Hypothalamus (tissue), 51 donors: Measurements from ENCODE around the gene RASAL2.
"Not testable (repeated sequence)": the region's sequence is repeated elsewhere in the genome, so short reads cannot be mapped to it uniquely, and the experiment has no call there.

ENCODE experiments used
- DNase-seq, 51 donors: peaks; one replicate each; lab custom pipeline; 2025; lab: John Stamatoyannopoulos, UW

The RASAL2 gene

DNA sequence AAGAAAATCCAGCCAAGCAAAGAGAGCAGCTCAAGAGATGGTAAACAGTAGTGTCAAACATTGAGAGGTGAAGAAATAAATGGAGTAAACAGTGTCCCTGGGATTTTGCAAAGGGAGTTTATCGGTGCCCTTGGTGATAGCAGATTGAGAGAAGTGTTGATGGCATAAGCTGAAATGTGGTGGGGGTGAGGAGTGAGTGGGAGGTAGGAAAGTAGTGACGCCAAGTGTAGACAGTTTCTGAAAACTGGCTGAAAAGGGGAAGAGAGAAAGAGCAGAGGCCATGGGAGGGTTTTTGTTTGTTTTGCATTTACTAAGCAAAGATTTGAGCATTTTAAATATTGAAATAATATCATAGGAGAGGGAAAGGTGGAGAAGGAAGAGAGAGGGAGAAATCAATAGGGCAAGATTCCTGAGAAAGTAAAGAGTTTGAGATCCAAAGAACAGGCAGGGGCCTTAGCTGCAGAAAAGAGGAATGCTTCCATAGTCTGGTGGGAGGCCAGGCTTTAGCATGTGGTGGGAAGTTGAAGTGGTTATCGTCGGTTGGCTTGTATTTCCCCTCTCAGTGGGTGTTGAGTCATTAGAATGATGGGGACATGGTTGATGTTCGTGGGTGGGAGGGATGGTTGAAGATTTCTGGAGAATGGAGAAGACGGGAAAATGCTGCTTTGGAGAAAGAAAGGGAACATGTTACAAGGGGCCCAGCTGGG lies 26.8 kb upstream of the RASAL2 start:
- no peak for DNase-seq

DNA sequence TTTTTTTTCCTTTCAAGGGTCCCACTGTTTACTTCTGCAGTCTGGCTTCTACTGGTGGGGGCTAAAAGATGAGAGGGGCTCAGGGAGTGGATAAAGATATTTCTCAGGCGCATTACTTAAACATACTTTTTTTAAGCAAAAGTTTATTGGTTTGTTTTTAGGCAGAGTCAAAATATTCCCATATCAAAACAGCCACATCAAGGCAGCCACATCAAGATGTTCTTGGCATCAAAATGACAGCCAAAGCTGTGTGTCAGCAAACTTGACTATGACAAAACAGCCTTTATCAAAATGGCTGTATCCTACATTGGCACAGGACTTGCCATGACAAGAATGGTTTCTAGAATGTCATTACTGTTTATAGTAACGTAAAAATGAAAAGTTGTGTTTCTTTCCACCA lies 22.1 kb upstream of the RASAL2 start:
- no peak for DNase-seq

- no peak for DNase-seq
Measured at GRCh38 chr1:178072326-178072725, 21.6 kb upstream of the RASAL2 start.

DNA sequence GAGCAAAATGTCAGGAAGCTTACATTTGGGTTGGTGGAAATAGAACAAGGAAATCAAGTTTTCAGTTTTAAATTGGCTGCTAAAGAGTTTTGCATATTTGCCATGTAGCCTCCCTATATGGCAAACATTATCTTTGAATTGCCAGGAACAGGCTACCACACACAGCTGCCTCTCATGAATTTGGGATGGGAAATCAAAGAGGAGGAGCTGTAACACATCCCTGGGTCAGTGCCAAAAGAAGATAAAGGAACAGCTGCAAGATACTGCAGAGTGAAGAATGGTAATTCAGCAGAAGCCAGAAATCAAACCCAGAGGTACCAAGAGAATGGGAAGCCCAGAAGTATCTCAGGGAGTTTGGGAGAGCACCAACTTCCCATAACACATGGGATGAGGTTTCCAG lies 18.6 kb upstream of the RASAL2 start:
- no peak for DNase-seq

GRCh38 chr1:178076607-178077006 lies 17.3 kb upstream of the RASAL2 start:
- DNase-seq, result no peak

GRCh38 chr1:178077917-178078316 lies 16.0 kb upstream of the RASAL2 start:
- DNase-seq, result no peak

DNA sequence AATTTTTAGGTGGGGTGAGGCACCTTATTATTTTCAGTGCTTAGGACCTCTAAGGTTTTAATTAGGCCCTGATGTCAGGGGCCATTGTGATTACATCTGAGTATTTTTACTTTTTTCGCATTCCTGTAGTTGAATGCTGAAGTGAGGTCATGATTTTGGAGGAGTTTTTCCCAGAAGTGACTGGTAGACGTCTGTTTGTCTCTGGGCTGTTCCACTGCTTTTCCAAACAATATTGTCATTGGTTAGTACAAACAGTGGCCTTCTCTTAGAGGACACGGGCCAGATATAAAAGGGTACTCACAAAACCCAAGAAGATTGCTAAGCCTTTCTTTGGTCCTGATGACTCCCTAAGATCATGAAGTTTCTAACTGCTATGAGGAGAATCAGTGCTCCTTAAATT lies 7.6 kb upstream of the RASAL2 start:
- DNase-seq, result no peak

- DNase-seq, result no peak
Measured at GRCh38 chr1:178086766-178087165, 7.1 kb upstream of the RASAL2 start.

DNA sequence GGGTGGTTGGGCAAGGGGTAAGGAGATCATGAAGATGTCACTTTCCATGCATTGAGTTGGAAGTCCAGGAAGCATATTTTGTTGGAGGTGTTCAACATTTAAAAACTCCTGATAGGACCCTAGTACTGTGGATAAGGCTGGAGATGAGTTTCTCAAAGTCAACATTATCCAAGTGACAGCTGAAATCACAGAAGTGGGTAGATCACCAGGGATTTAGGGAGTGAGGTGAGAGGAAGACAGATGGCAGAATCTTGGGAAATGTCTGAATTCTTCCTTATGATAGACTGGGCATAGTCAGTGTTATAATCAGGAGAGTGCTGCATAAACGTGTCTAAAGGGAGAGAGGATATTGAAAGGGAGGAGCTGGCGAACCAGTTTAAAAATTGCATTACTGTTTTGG lies 5.3 kb upstream of the RASAL2 start:
- no peak for DNase-seq

- DNase-seq, result not testable (repeated sequence)
Measured at GRCh38 chr1:178091454-178091853, 2.5 kb upstream of the RASAL2 start.

GRCh38 chr1:178091986-178092745 lies 1.7 kb upstream of the RASAL2 start:
- no peak for DNase-seq

GRCh38 chr1:178092878-178093493 lies 918 bp upstream of the RASAL2 start:
- peak in 29 of 51 donors; percentile 3 to 53 (median 36) for DNase-seq

DNA sequence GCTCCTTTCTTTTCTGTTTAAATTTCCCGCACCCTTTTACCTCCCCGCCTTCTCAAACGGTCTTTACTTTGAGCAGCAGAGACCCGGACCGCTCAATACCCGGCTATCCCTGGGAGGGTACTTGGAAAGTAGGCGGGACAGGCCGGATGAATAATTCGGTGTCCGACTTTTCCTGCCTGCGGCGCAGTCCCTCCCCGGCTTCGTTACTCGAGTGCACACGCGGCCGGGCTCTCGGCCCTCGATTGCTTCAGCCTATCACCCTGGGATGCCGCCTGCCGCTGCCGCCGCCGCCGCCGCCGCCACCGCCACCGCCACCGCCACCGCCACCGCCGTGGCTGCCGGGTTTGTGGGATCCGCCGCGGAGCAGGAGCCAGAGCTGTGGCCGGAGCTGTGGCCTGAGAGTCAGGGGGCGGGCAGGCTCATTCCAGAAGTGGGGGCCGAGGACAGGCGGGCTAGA lies 382 bp upstream of the RASAL2 start:
- DNase-seq, result peak; percentile 26 to 93 (median 84)

DNA sequence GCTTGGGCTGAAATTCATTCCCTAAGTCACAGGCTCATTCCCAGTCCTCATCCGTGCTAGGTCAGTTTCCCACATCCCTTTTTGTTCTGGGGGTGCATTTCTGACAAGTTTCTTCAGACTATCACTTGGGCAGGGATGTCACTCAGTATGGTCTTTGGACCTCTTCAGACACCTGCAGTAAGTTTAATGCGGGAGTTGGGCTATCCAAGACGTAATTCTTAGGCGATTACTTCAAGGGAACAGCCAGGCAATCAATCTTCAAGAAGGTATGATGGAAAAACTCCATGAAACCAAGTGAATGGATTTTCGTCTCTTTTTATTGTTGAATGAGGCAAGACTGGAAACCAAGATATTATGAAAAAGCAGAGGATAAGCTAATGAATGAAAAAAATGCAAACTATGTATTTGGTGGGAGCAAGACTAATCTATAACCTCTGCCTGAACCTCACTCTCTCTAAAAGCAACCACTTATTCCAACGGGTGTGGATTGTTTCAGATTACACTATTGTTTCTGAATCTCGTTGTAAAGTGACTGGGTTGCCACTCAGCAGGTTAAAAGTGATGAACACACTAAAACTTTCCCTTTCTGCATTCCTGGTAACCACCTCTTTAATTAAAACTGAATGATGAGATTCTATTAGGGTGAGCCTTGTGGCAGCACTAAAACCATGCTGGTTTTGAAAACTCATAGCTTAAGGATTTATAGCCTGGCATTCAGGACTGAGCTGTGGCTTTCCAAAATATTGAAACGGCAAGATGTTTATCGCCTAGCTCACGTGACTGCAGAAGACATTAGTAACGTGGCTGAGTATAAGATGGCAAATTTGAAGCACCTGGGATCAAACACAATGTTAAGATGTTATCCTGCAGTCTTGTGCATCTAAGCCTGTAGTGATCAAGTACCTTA lies 1.1 kb downstream of the RASAL2 start:
- peak in 1 of 51 donors; percentile 53 for DNase-seq

DNA sequence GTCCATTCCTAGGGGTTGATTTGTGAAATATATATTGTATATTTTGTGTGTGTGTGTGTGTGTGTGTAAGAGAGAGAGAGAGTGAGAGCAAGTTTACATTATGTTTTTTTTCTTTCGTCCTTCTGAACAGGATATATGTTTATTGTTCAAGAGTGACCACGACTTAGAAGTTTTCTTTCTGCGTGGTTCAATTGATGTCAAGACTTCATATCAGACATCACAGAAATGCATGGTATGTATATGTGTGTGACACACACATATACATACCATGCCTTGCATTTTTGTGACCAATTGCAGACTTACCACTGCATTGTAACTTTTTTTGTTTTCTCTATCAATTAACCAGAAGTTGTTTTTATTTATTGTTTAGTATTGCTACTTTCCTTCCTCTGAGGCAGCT lies 2.5 kb downstream of the RASAL2 start:
- no peak for DNase-seq

- DNase-seq, result no peak
Measured at GRCh38 chr1:178098262-178098661, 4.4 kb downstream of the RASAL2 start.

- DNase-seq, result no peak
Measured at GRCh38 chr1:178101266-178101630, 7.3 kb downstream of the RASAL2 start.

DNA sequence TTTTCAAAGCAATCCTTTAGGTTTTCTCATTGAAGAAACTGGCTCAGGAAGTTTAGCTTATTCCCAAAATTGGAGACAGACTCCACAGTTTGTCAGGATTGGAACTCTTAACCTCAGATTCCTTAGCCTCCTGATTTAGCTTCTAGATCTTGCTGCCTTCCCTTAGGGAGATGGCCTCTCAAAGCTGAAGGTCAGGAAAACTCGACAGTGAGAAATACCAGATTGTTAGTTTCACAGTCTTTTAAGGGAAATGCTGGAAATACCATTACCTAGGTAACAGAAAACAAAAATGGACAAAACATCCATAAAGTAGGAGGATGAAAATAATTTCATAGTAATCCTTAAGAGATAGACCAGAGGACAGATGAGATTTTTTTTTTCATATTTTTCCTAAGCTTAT lies 7.8 kb downstream of the RASAL2 start:
- DNase-seq, result no peak

DNA sequence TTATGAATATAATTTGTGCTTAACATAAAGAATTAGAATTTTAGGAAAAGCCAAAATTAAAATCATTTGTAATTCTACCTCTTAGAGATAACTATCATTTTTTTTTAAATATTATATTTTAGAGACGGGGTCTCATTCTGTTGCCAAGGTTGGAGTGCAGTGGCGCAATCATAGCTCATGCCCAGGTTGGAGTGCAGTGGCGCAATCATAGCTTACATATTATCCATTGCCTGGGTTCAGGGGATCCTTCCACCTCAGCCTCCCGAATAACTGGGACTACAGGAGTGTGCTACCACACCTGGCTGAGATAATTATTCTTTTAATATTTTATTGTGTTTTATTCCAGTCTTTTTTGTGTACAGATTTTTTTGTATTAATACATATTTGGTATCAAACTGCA lies 8.3 kb downstream of the RASAL2 start:
- no peak for DNase-seq

DNA sequence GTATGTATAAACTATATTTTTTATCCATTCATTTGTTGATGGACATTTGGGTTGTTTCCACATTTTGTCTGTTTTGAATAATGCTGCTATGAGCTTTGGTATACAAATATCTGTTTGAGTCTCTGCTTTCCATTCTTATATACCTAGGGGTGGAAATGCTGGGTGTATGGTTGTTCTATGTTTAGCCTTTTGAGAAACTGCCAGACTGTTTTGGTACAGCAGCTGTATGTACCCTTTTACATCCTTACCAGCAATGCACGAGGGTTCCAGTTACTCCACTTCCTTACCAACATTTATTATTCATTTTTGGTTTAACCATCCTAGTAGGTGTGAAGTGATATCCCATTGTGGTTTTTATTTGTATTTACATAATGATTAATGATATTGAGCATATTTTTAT lies 13.9 kb downstream of the RASAL2 start:
- no peak for DNase-seq
